ENCODE measurements around the gene GRN. TPM values are rescaled to one million over a fixed set of nuclear protein-coding genes. Genes with fewer than 3 reads are reported as not detected.

Gene GRN
- total RNA-seq, 1 experiment from 2014 or later: 127 TPM

GRCh38 chr17:44376779-44377178 lies 31.7 kb downstream of the GRN start:
- Histone ChIP-seq H4K20me1 (ENCODE audit: control insufficient read depth, insufficient read depth, insufficient read length) (no peaks in the 10 kb centered on the region), H4K8ac (replicated peaks; ENCODE audit: insufficient read length, low read depth, low read length) (no peak overlapping the region)

More at GRCh38 chr17:44376779-44377178, 31.7 kb downstream of the GRN start:
- no peak overlapping the region for H3K18ac ChIP-seq (ENCODE audit: insufficient read length, low read depth, low read length)
- no peak overlapping the region for H3K27ac ChIP-seq (ENCODE audit: insufficient read length, low read depth, low read length)
- no peak overlapping the region for H4K5ac ChIP-seq (ENCODE audit: insufficient read length, low read depth, low read length)
- H4K91ac ChIP-seq (ENCODE audit: insufficient read length, low read depth, low read length): no peak overlapping the region
- H3K56ac ChIP-seq (ENCODE audit: insufficient read length, low read depth, low read length): no peak overlapping the region
- TF ChIP-seq CTCF (conservative IDR thresholded peaks at IDR 0.05): no peak
- no peaks in the 10 kb centered on the region; the same call in 1 of the 2 replicates for H3K27me3 ChIP-seq (ENCODE audit: insufficient read depth, low read length)
- H3K4ac ChIP-seq (ENCODE audit: low read depth, low read length): no peak overlapping the region
- H2AK5ac ChIP-seq (ENCODE audit: insufficient read length, low read length): no peak overlapping the region
- H2BK5ac ChIP-seq (ENCODE audit: insufficient read length, low read length): no peak overlapping the region
- peaks cover 5% of the 10 kb centered on the region for H3K23me2 ChIP-seq (ENCODE audit: insufficient read length, low read depth, low read length, poor library complexity, severe bottlenecking)
- Mint-ChIP-seq H3K4me3 (no peak overlapping the region; a peak in 1 of 5 replicates), H3K4me1 (peaks cover 10 to 25% of the 10 kb centered on the region in 2 experiments), H3K27ac (no peak overlapping the region), H3K36me3 (ENCODE audit: insufficient read depth in 1 of 3, low read depth in 3 of 3) (peaks cover 0 to 4% (median 0%) of the 10 kb centered on the region in 3 experiments; a peak in 1 of 7 replicates), H3K27me3 (ENCODE audit: low read depth) (peaks cover 5% of the 10 kb centered on the region), H3K9me3 (no peaks in the 10 kb centered on the region; a peak in 1 of 5 replicates)
- H3K79me2 ChIP-seq (ENCODE audit: insufficient read depth, low read length): no peaks in the 10 kb centered on the region
- no peak overlapping the region for H3K4me2 ChIP-seq (ENCODE audit: insufficient read depth, insufficient read length, low read length)
- no peaks in the 10 kb centered on the region for H3K9me3 ChIP-seq (ENCODE audit: control insufficient read depth, low read depth, low read length)
- H3K4me1 ChIP-seq (ENCODE audit: insufficient read depth, low read length): peaks cover 8% of the 10 kb centered on the region
- H3K79me1 ChIP-seq (ENCODE audit: insufficient read depth, low read depth, low read length, poor library complexity, severe bottlenecking): no peaks in the 10 kb centered on the region
- no peak overlapping the region for H2BK12ac ChIP-seq (ENCODE audit: insufficient read length, low read depth, low read length)
- no peak overlapping the region for H3K9ac ChIP-seq (ENCODE audit: extremely low read depth, insufficient read length, low read length)
- no peak for DNase-seq
- WGBS (ENCODE audit: extremely low coverage, insufficient read length, low lambda C conversion rate): no CpG with 5 or more reads among the region's 12 CpGs
- H2BK15ac ChIP-seq (ENCODE audit: low read depth, low read length): no peak overlapping the region
- H2BK120ac ChIP-seq (ENCODE audit: low read depth, low read length, poor library complexity, severe bottlenecking): no peak overlapping the region
- H2AFZ ChIP-seq (ENCODE audit: low read length): no peak overlapping the region
- no peak overlapping the region for H2BK20ac ChIP-seq (ENCODE audit: low read depth, low read length, poor library complexity, severe bottlenecking)
- no peak overlapping the region for H3K23ac ChIP-seq (ENCODE audit: insufficient read length, low read depth, low read length)
- H3T11ph ChIP-seq (ENCODE audit: low read length): no peak overlapping the region
- no peak overlapping the region for H3K14ac ChIP-seq (ENCODE audit: insufficient read depth, low read length)

Data from H9 (cell line).